Measurements from ENCODE around the gene ZNF444. TPM values are rescaled to one million over a fixed set of nuclear protein-coding genes. Genes with fewer than 3 reads are reported as not detected.
A peak's percentile ranks its signal among the peaks of the same experiment; 100 is the strongest.

The ZNF444 gene
- total RNA-seq, 1 donor from 2014 or later = 37.3 TPM

- H3K27me3 ChIP-seq = no peaks in the 10 kb centered on the region
- H3K27ac ChIP-seq = no peak overlapping the region
- H3K36me3 ChIP-seq = no peaks in the 10 kb centered on the region
- no peak overlapping the region for H3K4me3 ChIP-seq
- ATAC-seq (no peak), DNase-seq (no peak)
- TF ChIP-seq, protein P1, sequence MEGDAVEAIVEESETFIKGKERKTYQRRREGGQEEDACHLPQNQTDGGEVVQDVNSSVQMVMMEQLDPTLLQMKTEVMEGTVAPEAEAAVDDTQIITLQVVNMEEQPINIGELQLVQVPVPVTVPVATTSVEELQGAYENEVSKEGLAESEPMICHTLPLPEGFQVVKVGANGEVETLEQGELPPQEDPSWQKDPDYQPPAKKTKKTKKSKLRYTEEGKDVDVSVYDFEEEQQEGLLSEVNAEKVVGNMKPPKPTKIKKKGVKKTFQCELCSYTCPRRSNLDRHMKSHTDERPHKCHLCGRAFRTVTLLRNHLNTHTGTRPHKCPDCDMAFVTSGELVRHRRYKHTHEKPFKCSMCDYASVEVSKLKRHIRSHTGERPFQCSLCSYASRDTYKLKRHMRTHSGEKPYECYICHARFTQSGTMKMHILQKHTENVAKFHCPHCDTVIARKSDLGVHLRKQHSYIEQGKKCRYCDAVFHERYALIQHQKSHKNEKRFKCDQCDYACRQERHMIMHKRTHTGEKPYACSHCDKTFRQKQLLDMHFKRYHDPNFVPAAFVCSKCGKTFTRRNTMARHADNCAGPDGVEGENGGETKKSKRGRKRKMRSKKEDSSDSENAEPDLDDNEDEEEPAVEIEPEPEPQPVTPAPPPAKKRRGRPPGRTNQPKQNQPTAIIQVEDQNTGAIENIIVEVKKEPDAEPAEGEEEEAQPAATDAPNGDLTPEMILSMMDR (IDR thresholded peaks at IDR 0.05) = no peak
- no peaks in the 10 kb centered on the region for H3K4me1 ChIP-seq
- H3K9me3 ChIP-seq = no peaks in the 10 kb centered on the region
- intact Hi-C loops (cut with DNase I) = no loop called here
These were observed 11.1 kb upstream of the ZNF444 start for GRCh38 chr19:56130006-56130405.

- Histone ChIP-seq H3K36me3 (no peaks in the 10 kb centered on the region), H3K9me3 (no peaks in the 10 kb centered on the region), H3K4me1 (no peaks in the 10 kb centered on the region), H3K4me3 (no peak overlapping the region), H3K27ac (peak overlapping the region; percentile 73), H3K27me3 (no peaks in the 10 kb centered on the region)
- DNase-seq = no peak
- TF ChIP-seq, protein P1 (IDR thresholded peaks at IDR 0.05) = no peak
- no peak for ATAC-seq
- intact Hi-C loops (cut with DNase I) = no loop called here
These were observed 9.4 kb upstream of the ZNF444 start for GRCh38 chr19:56131651-56132050.

DNA sequence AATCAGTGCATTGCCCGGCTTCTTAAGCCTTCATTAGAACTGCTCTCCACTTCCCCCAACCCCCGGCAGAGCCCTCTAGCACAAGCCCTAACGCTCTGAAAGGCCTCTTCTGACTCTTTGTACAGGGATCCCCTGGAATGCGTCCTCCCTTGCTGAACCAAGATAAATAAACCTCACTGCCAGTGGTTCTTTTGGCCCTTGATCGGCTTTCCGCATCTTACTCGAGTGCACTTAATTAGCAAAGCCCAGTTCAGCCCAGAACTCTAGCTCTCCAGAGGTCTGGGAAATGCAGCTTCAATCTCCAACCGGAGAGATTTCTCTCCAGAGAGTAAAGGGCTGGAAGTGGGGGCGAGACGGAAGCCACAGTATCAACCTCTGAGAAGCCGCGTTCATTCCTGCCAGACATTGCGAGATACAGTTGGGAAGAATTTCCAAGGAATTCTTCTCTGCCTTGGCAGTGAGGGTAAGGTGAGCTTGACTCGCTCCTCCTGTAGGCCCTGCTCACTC lies 8.7 kb upstream of the ZNF444 start:
- peak overlapping the region; percentile 25 for H3K4me3 ChIP-seq
- intact Hi-C loops (cut with DNase I) = no loop called here
- ATAC-seq = peak; percentile 85
- TF ChIP-seq, protein P1 (IDR thresholded peaks at IDR 0.05) = no peak
- DNase-seq = no peak
- H3K36me3 ChIP-seq = no peaks in the 10 kb centered on the region
- no peaks in the 10 kb centered on the region for H3K4me1 ChIP-seq
- peak overlapping the region; percentile 73 for H3K27ac ChIP-seq
- H3K9me3 ChIP-seq = no peaks in the 10 kb centered on the region
- no peaks in the 10 kb centered on the region for H3K27me3 ChIP-seq

DNA sequence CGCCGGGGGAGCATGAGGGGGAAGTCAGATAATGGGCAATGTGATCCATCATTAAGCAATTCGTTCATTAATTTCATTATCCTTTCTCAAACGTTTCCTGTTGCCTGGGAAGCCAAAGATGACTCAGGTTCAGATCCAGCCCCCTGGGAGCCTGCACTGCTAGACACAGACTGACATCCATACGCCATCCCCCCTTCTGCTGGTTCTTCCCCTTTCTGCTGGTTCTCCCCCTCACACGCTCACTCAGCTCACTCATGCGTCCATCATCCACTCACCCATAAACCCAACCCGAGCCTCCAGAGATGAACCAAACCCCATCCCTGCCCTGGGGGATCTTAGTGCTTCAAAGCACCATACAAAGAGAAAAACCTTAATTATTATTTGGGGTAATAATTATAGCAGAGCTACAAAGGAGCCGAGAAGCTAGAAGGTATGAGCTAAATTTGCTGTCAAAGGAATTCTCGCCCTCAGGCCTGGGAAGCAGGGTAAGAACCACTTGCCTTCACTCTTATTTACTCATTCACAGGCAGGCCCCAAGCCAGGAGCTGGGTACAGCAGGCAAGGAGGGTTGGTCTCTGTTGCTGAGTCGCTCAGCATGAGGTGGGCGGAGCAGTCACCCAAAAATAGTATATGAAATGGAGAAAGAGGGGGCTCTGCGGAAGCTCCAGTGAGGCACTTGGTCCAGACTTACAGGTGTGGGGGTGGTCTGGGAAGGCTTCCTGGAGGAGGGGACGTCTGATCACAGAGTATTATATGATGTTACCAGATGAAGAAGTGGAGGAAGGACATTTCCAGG lies 7.0 kb upstream of the ZNF444 start:
- Histone ChIP-seq H3K27ac (peak overlapping the region; percentile 63), H3K9me3 (no peaks in the 10 kb centered on the region), H3K36me3 (no peaks in the 10 kb centered on the region), H3K4me1 (peaks cover 6% of the 10 kb centered on the region), H3K4me3 (no peak overlapping the region), H3K27me3 (no peaks in the 10 kb centered on the region)
- DNase-seq = no peak
- intact Hi-C loops (cut with DNase I) = no loop called here
- TF ChIP-seq, protein P1 (IDR thresholded peaks at IDR 0.05) = no peak
- peak; percentile 79 for ATAC-seq

DNA sequence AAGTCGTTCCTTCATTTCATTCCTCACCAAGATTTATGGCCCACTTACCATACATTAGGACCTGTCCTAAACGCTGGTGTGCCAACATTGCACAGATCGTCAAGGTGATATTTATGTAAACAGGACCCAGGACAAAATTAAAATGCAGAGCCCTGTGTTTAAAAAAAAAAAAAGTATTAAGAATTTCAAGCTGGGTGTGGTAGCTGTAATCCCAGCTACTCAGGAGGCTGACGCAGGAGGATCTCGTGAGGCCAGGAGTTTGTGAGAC lies 6.5 kb upstream of the ZNF444 start:
- no peak overlapping the region for H3K4me3 ChIP-seq
- ATAC-seq = no peak
- no peaks in the 10 kb centered on the region for H3K36me3 ChIP-seq
- DNase-seq = no peak
- intact Hi-C loops (cut with DNase I) = no loop called here
- H3K9me3 ChIP-seq = no peaks in the 10 kb centered on the region
- H3K27ac ChIP-seq = peak overlapping the region; percentile 63
- peaks cover 6% of the 10 kb centered on the region for H3K4me1 ChIP-seq
- no peaks in the 10 kb centered on the region for H3K27me3 ChIP-seq
- TF ChIP-seq, protein P1 (IDR thresholded peaks at IDR 0.05) = no peak

Measured in upper lobe of right lung (tissue), 1 donor.